Dermis blood vessel endothelial cell (primary cell): ENCODE results near the gene NECTIN4. TPM values are rescaled to one million over a fixed set of nuclear protein-coding genes. Genes with fewer than 3 reads are reported as not detected.
"Not testable (repeated sequence)": the region's sequence is repeated elsewhere in the genome, so short reads cannot be mapped to it uniquely, and the experiment has no call there.

Experiments used
- DNase-seq: peaks from one replicate; pipeline ENCODE4 v3.0.0; 2010
- total RNA-seq: library from RNA; depleted of rRNA; stranded (reverse); fragments of >200 nt; gene quantifications from 2 replicates; pipeline ENCODE4 v1.2.3, GENCODE V29; 2014

NECTIN4 gene
- total RNA-seq, 1 donor from 2014 or later = 0.17 TPM

DNA sequence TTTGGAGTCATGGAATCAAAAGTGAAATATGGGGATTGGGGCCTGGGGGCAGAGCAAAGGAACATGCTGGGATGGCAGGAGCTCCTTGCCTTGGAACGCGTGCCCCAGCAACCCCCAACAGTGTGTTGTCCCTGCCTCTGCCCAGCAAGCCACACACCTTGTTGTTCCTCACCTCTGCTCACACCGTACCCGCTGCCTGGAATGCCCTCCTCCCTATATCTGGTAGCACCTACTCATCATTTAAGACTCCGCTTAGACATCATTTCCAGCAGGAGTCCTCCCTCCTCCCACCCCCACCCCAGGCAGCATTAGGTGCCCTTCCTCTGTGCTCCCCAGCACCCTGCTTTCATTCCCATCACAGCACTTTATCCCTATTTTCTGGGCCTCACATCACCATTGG is 7.8 kb downstream of the NECTIN4 start:
- no peak for DNase-seq

DNA sequence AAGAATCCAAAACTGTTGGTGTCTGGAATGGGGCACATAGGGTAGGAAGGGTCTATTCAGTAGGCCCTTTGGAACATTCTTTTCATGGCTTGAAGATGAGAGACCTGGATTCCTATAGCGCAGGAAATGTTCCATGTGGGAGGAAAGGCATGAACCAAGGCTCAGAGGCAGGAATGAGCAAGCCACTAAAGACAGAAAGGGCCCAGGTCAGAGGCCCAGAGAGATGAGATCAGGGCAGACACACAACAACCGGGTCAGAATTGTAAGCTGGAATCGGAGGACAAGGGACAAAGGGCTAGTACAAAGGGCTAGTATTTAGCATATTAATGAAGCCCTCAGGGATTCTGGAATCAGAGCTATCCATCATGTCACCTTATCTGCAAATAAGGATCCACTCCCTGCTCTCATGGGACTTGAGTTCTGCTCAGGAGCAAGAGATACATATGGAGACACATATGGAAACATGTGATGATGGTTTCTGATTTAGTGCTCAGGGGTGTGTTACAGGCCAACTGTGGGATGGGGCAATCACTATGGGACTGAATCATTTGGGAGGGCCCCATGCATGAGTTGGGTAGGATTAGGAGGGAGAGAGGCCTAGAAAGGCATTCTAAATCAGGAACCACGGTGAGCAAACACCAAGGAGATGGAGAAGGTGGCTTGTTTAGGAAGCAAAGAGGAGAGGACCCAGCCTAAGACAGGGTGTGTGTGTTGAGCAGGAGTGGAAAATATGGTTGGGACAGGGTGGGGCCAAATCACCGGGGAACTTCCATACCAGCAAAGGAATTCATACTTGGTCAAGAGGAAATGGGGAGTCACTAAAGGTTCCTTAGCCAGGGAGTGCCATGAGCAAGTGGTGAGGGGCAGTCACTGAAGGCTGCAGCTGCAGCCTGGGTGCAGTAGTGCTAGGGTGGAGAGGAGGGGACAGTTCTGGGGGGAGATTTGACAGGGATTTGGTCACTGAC is 8.6 kb downstream of the NECTIN4 start:
- no peak for DNase-seq

DNA sequence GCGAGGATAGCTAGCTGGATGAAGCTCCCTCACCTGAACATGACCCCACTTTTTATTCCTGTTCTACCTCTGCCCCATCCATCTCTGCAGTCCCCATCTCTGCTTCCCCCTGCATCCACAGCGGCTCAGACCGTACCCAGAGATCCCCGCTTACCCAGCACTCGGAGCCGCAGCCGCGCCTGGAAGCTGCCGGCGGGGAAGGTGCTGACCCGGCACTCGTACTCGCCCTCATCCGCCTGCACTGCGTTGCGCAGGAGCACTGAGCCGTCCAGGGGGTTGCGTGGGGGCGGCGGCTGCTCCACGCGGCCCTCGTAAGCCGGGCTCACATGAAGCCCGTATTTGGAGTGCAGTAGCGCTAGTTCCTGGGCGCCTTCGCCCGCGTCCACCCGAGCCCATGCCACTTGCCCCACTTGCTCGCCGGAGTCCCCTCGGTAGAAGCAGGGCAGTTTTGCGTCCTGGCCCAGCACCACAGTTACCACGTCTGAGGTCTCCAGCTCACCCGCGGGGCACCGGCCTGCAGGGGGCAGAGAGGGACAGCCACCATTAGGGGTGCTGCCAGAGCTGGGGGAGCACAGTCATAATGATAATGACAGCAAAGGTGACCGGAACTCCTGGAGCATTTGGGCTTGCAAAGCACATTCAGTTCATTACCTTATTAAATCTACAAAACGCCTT is 9.8 kb downstream of the NECTIN4 start:
- DNase-seq = no peak

DNA sequence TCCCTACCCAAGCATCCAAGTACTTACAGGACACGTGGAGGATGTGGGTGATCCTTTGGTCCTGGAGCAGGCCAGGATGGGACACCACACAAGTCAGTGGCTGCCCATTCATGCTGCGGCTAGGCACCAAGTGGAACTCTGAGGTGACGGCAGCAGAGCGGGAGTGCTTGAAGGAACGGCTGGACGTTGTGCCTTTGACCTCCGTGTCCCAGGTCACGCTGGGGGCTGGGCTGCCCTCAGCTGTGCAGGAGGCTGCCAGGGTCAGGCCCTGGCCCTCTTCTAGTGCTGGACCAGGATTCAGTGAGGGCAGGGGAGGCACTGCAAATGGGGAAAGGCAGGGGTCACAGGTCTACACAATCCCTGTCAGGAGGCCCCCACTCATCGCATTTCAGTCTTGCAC is 11.9 kb downstream of the NECTIN4 start:
- no peak for DNase-seq

DNA sequence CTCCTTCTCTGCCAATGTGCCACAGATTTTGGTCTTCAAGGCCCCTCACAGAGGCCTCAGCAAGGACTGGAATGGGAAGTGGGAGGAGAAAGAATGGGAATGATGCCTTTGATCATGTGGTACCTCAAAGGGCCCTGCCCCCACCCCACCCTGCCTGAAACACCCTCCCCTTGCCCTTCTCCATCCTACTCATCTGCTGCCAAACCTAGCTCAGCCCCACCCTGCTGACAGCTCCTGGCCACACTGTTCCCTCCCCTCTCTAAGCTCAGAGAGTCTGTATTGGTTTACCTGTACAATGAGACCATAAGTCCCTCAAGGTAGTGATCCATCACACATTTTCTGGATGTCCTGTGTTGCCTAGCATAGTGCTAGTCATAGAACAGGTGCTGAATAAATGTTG is 12.9 kb downstream of the NECTIN4 start:
- no peak for DNase-seq

DNA sequence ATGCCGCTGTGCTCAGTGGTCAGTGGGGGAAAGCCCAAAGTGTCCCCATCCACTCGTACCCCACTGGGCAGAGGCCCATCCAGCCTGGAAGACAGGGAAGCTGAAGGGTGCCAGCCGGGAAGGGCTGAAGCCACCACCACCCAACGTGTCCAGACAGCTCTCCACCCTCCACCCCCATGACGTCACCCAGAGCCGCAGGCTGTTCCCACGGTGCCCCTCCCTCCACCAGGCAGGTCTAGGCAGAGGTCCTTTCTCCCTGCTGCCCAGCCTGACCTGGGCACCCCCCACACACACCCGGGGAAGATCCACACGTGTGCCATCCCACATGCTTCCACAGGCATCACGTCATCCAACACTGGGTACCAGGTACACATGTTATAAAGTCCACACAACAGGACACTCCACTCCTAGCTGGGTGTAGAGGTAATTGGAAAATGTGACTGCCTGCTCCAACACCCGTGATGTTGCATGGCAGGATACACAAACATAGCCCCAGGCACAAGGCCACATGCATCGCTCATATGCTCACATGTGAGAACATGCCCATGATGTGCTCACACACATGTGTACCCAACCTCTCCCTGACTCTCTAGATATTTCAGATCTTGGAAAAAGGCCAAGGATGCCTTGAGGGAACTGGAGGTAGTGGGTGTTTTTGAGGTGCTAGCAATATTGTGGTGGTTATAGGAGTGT is 14.5 kb downstream of the NECTIN4 start:
- no peak for DNase-seq

DNA sequence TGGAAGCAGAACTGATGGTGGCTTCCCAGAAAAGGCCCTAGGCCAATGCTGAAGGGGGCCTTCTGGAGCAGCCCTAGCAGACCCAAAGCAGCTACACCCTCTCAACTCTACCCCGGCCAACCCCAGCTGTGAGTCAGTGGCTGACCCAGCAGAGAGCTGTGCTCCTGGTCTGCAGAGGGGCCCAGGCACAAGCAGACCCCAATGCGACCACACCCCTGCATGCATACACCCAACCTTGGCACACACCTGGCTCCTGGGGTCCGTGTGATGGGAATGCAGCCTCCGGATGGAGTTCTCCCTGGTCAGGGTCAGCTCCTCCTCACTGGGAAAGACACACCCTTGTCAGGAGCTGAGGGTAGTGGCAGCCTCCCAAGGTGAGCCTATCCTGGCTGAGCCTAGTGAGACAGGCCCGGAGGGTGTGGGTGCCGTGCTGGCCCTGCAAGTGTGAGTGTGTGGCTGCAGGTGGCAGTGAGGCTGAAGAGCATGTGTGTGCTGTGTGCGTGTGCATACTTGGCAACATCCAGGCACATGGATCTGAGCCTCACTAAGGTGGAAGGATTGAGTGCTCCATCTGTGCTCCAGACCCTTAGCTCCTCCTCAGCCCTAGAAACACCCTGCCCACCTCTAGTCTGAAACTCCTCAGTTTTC is 15.8 kb downstream of the NECTIN4 start:
- DNase-seq = no peak

DNA sequence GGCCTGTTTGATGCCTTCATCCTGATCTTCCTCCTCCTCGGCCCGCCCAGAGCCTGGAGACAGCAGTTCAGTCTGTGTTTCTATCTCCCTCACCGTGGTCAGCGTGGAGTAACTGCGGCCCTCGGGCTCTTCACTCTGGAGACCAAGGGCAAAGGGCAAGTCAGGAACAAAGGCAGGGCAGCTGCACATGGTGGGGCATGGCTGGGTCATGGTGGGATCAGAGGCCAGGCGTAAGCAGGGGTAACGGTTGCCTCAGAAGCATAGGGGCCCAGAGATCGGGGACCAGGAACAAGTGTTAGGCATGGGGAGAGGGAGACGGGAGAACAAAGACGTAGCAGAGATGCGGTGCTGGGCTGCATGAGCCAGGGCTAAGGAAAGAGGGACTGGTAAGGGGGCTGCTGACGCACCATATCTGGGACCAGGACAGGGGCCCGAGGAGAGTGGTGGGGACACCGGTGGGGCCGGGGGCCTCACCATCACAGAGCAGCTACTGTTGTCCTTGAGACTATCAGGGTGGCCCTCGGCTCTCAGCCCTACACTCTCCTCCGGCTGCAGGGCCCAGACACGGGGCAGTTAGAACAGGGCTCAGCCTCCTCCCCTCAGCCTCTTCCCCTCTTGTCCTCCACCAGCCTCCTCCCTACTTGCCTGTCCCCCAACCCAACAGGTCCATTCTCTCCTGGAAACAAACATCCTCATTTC is 16.5 kb downstream of the NECTIN4 start:
- DNase-seq = no peak

DNA sequence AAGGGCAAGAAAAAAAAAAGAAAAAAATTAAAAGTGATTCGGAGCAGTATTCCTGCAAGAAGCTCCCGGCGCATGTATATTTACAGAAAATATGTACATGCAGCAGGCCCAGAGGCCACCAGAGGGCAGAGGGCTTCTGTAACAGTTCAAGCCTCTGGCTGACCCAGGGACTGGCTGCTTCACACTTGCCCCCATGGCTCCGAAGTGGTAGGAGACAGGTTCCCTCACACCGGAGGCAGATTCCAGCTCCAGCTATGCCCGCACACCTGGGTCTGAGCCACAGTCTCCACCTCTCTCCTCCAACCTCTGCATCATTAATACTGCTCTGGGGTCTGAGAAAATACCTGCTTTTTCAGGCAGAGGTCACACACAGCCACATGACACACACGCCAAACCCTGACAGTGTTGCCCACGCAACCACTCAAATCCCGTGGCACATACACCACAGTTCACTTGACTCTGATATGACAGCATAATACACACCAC is 17.4 kb downstream of the NECTIN4 start:
- DNase-seq = peak; percentile 54

DNA sequence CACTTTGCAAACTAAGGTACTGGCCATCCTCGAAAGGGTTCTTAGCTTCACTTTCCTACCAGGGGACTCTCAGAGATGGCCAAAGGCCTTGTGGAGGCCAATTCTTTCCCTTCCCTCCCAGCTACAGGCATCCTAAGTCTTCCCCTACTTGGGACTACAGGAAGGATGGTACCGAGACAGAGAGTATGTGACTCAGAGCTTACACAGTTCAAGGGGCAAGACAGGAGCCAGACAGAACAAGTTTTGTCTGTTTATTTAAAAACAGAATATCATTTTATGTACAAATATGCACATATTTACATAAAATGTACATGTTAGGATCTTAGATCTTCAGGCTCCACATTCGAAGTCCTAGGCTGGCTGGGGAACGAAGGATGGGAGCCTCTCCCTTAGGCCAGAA is 18.6 kb downstream of the NECTIN4 start:
- DNase-seq = no peak

DNA sequence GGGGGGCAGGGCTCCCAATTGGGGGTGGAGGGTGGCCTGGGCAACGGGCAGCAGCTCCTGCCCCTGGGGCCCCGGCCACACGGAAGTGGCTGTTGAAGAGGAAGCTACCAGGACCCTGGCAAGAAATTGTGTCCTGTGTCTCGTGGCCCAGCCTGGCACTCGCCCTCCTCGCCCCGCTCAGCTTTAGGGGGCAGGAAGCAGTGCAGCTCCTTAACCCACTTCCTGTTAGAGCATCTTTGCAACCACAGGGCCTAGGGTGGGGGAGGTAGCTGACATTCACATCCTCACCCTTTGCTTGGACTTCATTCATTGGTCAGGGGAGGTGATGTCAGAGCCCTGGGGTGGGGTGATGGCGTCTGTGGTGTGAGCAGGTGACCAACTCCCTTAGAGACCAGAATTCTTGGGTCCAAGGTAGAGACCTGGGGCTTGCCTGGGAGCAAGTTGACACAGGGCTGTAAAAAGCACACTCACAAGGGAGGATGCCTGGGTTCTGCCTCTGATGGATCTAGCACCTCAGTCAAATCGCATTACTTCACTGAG is 19.6 kb downstream of the NECTIN4 start, which contains the start of gene ARHGAP30:
Gene ARHGAP30, minus strand, starts transcription at position 161 of the 540 bp plus-strand sequence. CDS start 267 bp downstream, outside the sequence.
- DNase-seq = no peak

DNA sequence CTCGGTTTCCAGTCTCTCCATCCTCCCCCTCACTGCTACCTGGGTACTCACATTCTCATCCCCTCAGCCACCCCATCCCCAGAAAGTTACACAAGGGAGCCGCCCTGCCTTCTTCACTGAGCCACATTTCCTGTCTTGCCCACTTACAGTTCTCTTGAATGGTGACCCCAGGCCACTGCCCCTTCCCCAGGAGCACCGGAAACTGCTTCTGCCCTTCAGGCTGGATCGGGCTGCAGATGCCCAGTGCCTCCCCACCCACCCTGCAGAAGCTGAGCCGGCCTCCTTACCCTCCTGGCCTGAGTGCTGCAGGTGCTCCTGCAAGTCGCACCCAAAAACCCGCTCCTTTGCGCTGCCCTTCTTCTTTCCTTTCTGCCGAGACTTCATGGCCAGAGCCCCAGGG is 20.1 kb downstream of the NECTIN4 start:
- DNase-seq = no peak

DNA sequence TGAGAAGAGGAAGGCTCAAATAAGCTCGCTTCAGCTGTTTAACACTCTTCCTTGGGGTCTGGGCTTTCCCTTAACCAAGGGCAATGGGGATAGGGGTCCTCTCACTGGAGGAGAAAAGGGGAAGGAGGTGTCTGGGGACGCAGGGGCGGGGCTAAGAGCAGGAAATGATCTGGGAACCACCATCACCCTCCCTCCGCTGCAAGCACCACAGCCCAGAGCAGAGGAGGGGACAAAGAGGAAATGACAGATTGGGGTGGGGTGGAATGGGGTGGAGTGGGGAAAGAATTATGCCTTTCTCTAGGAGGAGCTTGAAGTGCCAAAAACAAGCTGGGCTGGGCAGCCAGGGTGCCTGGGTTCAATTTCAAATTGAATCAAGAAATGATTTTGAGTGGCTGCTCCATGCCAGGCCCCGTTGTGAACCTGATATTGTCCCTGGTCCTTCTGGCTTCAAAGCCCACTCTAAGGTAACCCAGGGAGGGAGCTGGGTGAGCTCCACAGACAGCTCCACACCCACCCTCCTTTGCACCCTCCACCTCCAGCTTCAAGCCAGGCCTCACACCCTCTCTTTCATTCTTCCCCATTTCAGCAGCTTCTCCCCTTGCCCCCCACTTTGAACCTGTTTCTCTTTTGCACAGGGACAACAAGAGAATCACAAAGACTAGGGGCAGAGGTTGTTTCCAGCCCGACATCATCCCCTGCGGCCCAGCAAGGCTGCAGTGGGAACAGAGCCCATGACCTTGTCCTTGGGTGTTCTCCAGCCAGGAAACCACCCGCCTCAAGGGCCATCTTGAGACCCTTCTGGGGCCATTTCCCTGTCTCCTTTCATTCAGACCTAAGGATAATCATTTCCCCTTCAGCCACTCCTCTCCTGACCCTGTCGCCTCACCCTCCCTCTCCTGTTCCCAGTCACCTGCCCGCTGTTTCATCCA is 20.8 kb downstream of the NECTIN4 start:
- no peak for DNase-seq

DNA sequence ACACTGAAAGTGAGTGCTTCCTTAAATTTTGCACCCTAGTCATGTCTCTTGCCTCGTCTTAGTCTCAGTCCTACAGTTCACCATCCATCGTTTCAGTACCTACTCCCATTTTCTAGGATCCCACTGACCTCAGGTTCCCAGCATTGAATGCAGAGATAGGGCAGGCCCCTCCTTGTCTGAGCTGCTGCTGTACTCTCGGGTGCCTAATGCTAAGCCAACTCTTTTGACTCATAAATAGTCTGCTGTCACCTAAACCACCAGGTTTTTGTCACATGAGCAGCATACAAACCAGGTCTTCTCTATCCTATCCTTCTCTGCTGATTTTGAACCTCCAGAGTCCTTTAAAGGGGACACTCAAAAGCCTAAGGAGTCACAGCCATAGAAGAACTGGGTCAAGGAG is 22.7 kb downstream of the NECTIN4 start:
- DNase-seq = no peak

DNA sequence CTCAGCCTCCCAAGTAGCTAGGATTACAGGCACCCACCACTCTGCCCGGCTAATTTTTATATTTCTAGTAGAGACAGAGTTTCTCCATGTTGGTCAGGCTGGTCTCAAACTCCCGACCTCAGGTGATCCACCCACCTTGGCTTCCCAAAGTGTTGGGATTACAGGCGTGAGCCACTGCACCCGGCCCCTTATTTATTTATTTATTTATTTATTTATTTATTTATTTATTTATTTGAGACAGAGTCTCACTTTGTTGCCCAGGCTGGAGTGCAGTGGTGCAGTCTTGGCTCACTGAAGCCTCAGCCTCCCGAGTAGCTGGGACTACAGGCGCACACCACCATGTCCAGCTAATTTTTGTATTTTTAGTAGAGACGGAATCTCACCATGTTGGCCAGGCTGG is 23.7 kb downstream of the NECTIN4 start:
- not testable (repeated sequence) for DNase-seq

DNA sequence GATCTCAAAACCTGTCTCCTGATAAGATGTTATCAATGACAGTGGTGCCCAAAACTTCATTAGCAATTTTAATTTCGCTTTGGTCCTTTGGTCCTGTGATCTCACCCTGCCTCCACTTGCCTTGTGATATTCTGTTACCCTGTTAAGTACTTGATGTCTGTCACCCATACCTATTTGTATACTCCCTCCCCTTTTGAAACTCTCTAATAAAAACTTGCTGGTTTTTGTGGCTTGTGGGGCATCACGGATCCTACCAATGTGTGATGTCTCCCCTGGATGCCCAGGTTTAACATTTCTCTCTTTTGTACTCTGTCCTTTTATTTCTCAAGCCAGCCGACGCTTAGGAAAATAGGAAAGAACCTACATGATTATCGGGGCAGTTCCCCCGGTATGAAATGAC is 25.4 kb downstream of the NECTIN4 start:
- not testable (repeated sequence) for DNase-seq

DNA sequence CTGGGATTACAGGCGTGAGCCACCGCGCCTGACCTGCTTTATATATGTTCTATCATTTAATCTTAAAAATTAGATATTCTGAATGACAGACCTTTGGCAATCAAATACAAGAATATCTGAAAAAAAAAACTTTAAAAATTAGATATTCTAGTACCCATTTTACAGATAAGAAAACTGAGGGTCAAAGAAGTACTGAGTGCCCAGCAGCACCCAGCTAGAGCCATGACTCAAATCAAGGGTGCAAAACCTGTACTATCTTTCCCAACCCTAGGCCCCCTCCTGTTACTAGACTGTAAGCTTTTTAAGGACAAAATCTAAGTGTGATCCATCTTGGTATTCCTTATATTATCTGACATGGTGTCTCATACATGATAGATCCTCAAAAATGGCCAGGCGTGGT is 27.9 kb downstream of the NECTIN4 start:
- no peak for DNase-seq

DNA sequence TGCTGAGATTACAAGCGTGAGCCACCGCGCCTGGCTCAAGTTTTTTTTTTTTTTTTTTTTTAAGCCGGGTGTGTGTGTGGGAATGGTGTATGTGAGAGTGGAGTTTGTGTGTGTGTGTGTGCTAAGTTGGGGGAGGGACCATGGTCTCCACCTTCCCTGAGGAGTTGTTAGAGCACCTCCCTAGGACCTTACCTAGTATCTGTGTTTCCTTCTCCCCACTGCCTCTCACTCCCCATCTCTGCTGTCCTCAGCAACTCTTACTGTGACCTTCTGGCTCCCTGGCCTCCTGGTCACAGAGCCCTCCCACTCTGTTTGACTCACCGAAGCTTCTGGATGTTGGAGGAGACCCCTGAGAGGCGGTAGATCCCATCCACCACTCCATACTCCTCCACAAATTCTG is 30.1 kb downstream of the NECTIN4 start:
- no peak for DNase-seq

DNA sequence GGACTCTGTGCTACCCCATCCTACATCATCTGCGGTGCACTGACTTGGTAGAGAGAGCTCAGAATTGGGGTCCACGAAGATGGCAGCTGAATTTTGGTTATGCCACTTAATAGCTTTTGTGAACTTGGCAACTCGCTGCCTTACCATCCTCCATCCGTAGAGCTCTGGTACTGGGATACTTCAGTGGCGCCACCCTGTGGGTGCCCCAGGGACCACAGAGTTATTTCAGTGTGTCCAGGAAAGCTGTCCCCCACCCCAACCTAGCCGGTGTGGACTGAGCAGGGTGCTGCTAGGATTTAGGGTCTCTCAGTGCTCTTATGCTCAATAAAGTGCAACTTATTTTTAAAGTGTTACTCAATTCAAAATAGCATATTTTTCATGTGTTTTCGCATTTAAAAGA is 34.6 kb downstream of the NECTIN4 start:
- no peak for DNase-seq

DNA sequence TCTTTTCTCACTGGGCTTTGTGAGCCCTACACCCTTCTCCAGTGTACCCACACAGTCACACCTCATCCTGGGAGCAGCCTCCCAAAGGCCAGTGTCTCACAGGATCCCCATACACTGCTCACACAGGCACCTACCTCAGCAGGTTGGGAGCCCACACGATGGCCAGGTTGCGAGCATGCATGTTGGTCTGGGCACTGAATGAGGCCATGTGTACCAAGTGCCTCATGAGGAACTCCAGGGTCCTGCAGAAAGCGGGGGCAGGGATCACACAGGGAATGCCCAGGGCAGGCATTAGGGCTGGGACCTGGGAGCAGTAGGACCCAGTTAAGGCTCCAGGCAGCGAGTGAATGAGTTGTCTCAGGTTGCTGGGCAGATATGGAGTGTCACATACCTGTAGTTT is 35.1 kb downstream of the NECTIN4 start:
- no peak for DNase-seq
